Fibroblast of pulmonary artery (primary cell): ENCODE results near the gene ARCN1.
A peak's percentile ranks its signal among the peaks of the same experiment; 100 is the strongest.
"Not testable (repeated sequence)": the region's sequence is repeated elsewhere in the genome, so short reads cannot be mapped to it uniquely, and the experiment has no call there.

Experiments used
- DNase-seq: peaks from one replicate; pipeline ENCODE4 v3.0.0-alpha.2; 2010; ENCODE audit warnings: low read depth
- H3K4me3 ChIP-seq: replicated peaks from 2 replicates; pipeline ENCODE4 v1.5.1; 2011; ENCODE audit warnings: low read depth, mild to moderate bottlenecking, control low read depth, low read length, moderate library complexity
- TF ChIP-seq, protein P1 (sequence below): IDR thresholded peaks from 2 replicates; pipeline ENCODE4 v1.5.1; 2011; ENCODE audit warnings: mild to moderate bottlenecking, control low read depth, low read length, inconsistent platforms; ENCODE audit errors: missing control alignments

The ARCN1 gene

DNA sequence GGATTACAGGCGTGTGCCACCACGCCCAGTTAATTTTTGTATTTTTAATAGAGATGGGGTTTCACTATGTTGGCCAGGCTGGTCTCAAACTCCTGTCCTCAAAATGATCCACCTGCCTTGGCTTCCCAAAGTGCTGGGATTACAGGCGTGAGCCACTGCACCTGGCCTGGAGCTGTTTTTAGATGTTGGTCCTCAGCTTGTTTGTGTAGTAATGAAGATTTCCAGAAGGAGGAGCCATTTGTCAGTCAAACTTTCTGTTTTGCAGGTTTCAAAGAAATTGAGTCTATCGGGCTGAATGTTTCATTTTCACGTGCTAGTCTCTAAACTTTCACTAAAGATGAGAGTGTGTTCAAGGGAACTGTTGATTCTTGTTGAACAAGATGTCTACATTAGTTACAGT is 22.8 kb downstream of the ARCN1 start:
- H3K4me3 ChIP-seq = not testable (repeated sequence)
- peak; percentile 83 for DNase-seq
- TF ChIP-seq, protein P1, sequence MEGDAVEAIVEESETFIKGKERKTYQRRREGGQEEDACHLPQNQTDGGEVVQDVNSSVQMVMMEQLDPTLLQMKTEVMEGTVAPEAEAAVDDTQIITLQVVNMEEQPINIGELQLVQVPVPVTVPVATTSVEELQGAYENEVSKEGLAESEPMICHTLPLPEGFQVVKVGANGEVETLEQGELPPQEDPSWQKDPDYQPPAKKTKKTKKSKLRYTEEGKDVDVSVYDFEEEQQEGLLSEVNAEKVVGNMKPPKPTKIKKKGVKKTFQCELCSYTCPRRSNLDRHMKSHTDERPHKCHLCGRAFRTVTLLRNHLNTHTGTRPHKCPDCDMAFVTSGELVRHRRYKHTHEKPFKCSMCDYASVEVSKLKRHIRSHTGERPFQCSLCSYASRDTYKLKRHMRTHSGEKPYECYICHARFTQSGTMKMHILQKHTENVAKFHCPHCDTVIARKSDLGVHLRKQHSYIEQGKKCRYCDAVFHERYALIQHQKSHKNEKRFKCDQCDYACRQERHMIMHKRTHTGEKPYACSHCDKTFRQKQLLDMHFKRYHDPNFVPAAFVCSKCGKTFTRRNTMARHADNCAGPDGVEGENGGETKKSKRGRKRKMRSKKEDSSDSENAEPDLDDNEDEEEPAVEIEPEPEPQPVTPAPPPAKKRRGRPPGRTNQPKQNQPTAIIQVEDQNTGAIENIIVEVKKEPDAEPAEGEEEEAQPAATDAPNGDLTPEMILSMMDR = peak; percentile 53

DNA sequence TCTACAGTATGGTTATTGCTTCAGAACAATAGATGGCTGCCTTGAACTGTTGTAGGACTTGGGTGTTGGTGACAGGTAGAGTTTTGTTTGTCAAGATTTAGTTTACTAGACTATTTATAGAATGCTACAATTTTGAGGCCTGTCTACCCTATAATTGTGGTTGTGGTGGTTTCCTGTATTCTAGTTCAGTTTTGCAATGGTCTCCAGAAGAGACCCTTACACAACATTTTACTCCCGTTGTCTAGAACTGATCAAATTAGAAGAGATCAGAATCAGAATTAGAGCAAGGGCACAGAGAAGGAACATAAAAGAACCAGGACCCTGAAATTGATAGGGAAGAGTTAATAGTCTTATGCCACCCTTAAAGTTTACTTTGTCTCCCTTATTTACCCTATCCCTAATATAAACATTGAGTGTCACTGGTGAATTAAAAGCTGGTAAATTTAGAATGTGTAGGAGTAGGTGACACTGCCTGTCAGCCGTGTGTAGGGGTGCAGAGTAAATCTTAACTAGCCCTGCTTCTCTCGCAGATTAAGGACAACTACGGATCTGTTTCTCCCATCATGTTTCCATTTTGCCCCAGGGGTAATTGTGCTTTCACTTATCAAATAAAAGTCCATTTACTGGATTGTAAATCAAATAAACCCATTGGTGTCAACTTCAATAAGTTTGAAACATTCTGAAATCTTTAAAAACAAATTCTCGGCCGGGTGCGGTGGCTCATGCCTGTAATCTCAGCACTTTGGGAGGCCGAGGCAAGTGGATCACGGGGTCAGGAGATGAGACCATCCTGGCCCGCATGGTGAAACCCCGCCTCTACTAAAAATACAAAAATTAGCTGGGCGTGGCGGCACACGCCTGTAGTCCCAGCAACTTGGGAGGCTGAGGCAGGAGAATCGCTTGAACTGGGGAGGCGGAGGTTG is 24.3 kb downstream of the ARCN1 start:
- DNase-seq = no peak
- TF ChIP-seq, protein P1 = no peak

DNA sequence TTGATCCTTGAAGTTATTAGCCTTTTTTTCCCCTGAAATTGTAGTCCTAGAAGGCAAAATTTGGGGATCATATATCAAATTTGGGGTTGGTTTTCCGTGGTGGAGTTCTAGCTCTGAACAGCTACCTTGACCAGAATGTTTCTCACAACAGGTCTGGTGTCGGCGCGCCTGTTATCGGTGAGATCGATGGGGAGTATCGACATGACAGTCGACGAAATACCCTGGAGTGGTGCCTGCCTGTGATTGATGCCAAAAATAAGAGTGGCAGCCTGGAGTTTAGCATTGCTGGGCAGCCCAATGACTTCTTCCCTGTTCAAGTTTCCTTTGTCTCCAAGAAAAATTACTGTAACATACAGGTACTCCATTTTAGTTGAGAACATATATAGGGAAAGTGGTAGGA is 25.3 kb downstream of the ARCN1 start:
- DNase-seq = no peak
- TF ChIP-seq, protein P1 = no peak

More for the DNA sequence above, 24.3 kb downstream of the ARCN1 start:
- H3K4me3 ChIP-seq = no peak overlapping the region

DNA sequence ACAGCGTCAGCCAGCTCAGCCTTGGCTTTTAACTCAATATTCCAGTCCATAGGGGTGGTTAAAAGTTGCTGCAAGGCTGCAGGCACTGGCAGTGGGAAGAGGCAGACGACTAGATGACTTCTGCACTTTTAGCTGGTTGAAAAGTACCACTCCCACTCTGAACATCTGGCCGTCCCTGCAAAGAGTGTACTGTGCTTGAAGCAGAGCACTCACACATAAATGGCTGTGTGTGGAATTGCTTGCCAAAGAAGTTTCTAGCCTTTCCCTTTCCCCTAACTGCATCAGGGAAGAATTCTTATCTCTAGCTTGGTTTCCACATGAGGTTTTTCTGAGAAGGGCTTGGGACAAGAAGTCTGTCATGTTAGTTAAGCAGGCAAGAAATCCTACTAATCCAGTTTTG is 30.1 kb downstream of the ARCN1 start:
- DNase-seq = peak; percentile 73
- TF ChIP-seq, protein P1 = no peak
- H3K4me3 ChIP-seq = no peak overlapping the region

More for the DNA sequence above, 25.3 kb downstream of the ARCN1 start:
- no peak overlapping the region for H3K4me3 ChIP-seq

DNA sequence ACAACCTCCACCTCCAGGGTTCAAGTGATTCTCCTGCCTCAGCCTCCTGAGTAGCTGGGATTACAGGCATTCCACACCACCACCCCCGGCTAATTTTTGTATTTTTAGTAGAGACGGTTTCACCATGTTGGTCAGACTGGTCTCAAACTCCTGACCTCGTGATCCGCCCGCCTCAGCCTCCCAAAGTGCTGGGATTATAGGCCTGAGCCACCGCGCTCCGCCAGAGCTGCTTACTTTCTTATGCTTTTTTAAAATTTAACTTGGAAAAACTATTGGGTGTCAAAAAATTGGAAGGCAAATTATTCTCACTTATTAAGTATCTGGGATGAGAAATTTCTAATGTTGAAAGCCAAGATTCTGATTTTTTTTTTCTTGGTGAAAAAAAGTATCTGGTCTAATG is 31.5 kb downstream of the ARCN1 start:
- not testable (repeated sequence) for DNase-seq, H3K4me3 ChIP-seq

DNA sequence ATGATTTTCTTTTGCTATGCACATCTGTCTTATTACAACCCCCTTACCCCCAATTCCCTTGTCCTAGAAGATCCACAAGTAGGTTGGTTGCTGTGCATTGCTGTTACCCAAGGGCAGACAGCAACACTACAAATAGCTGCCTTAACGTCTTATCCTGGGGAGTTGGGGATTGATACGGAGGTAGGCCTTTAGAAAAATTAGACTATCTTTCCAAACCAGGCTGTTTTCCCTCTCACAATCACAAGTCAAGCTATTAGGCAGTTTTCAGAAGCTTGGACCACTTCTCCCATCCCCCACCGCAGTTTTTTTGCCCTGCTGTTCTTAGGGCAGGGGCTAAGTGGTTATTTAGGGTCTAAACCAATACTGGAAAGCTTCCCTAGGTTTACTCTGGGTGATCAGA is 32.4 kb downstream of the ARCN1 start:
- TF ChIP-seq, protein P1 = no peak
- H3K4me3 ChIP-seq = no peak overlapping the region
- DNase-seq = no peak

DNA sequence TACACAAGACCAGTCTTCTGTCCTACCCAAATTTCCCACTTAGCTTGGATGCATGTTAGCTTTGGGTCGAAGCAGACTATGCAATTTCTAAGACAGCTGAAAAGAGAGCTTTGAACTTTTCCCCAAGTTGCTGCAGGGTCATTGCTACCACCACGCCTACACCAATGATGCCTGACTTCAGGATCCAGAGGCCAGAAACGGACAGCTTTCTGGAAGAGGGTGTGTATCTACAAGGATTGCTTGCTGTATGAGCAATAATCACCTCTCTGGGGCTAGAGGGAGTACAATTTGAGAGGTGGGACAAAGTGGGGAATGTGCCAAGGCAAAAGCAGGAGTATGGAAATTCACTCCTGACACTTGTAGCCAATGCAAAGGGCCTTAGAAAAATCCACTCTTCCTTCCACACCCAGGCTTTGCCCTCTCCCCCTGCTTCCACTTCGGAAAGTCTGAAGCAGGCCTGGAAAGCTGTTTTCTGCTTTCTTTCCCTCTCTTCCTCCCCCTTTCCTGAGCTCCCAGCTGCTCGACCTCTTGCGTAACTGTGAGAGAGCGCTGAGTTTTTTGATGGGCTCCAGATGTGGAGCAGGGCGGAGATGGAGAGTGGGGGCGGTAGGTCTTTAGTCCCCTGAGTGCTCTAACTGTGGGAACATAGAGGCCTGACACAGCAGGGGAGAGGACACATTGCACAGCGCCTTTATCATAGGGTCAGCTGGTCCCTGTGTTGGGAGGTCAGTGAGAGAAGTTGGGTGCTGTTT is 33.1 kb downstream of the ARCN1 start:
- no peak overlapping the region for H3K4me3 ChIP-seq
- TF ChIP-seq, protein P1 = no peak
- peak; percentile 98 for DNase-seq
